GM23338 (cell line): Measurements from ENCODE around the gene COA7. TPM values are rescaled to one million over a fixed set of nuclear protein-coding genes. Genes with fewer than 3 reads are reported as not detected.

Experiments used
- ATAC-seq: fragments of 200-7000 bp; cut with Tn5 transposase; 3 replicates; pipeline ENCODE4 v1.9.1; 2020
- DNase-seq: peaks from one replicate; pipeline ENCODE4 v3.0.0-alpha.2; 2015; ENCODE audit warnings: low spot score
- H2AFZ ChIP-seq: fragments of 200-600 bp; sonication (generic); 2 replicates; pipeline ENCODE4 v1.8.0; 2016; ENCODE audit warnings: antibody characterized with exemption, mild to moderate bottlenecking, moderate library complexity
- H3F3A ChIP-seq: fragments of 200-600 bp; sonication (generic); replicated peaks from 2 replicates; pipeline ENCODE4 v1.8.0; 2017; ENCODE audit warnings: antibody characterized with exemption, mixed run types, low read depth
- H3K27ac ChIP-seq: fragments of 200-600 bp; sonication (generic); 2 replicates; pipeline ENCODE4 v1.6.1; 2016; ENCODE audit warnings: low read depth
- H3K27me3 ChIP-seq: fragments of 200-600 bp; sonication (generic); 2 replicates; pipeline ENCODE4 v1.8.0; 2016; ENCODE audit warnings: mild to moderate bottlenecking, mixed run types, moderate library complexity; ENCODE audit not compliant: insufficient read depth
- H3K36me3 ChIP-seq: fragments of 200-600 bp; sonication (generic); 2 replicates; pipeline ENCODE4 v1.8.0; 2016; ENCODE audit warnings: mild to moderate bottlenecking; ENCODE audit not compliant: insufficient read depth
- H3K4me1 ChIP-seq: fragments of 200-600 bp; sonication (generic); 2 replicates; pipeline ENCODE4 v1.8.0; 2016; ENCODE audit warnings: mild to moderate bottlenecking, moderate library complexity; ENCODE audit not compliant: insufficient read depth
- H3K4me2 ChIP-seq: fragments of 200-600 bp; sonication (generic); 2 replicates; pipeline ENCODE4 v1.7.1; 2017; ENCODE audit warnings: mixed run types
- H3K4me3 ChIP-seq: fragments of 200-600 bp; sonication (generic); 2 replicates; pipeline ENCODE4 v1.6.1; 2016; ENCODE audit warnings: mixed run types
- H3K79me2 ChIP-seq: fragments of 200-600 bp; sonication (generic); replicated peaks from 2 replicates; pipeline ENCODE4 v1.8.0; 2017; ENCODE audit warnings: mild to moderate bottlenecking; ENCODE audit not compliant: insufficient read depth
- H3K9me2 ChIP-seq: fragments of 200-600 bp; sonication (generic); 2 replicates; pipeline ENCODE4 v1.8.0; 2017; ENCODE audit not compliant: insufficient read depth
- H4K20me1 ChIP-seq: fragments of 200-600 bp; sonication (generic); replicated peaks from 2 replicates; pipeline ENCODE4 v1.8.0; 2017; ENCODE audit warnings: mild to moderate bottlenecking; ENCODE audit not compliant: insufficient read depth
- H3K27ac Mint-ChIP-seq: 2 replicates; pipeline ENCODE4 v1.8.0; 2020; ENCODE audit warnings: inconsistent platforms, mild to moderate bottlenecking, moderate library complexity, mixed read lengths
- H3K27me3 Mint-ChIP-seq: 3 replicates; pipeline ENCODE4 v1.8.0; 2022; ENCODE audit warnings: low read depth, mild to moderate bottlenecking, moderate library complexity, mixed read lengths, inconsistent platforms; ENCODE audit not compliant: insufficient read depth, poor library complexity
- H3K36me3 Mint-ChIP-seq: 3 replicates; pipeline ENCODE4 v1.8.0; 2021; ENCODE audit warnings: low read depth, mild to moderate bottlenecking, inconsistent platforms, moderate library complexity, mixed read lengths
- H3K4me1 Mint-ChIP-seq: 3 replicates; pipeline ENCODE4 v1.8.0; 2020; ENCODE audit warnings: mild to moderate bottlenecking, inconsistent platforms, mixed read lengths
- H3K4me3 Mint-ChIP-seq: 3 replicates; pipeline ENCODE4 v1.8.0; 2021; ENCODE audit warnings: moderate library complexity, mild to moderate bottlenecking, inconsistent platforms, mixed read lengths
- H3K9me3 Mint-ChIP-seq: 3 replicates; pipeline ENCODE4 v1.8.0; 2020; ENCODE audit warnings: moderate library complexity, mild to moderate bottlenecking, inconsistent platforms, mixed read lengths
- CREB1 ChIP-seq: fragments of 250-450 bp; sonication (Bioruptor Pico); IDR thresholded peaks from 2 replicates; pipeline ENCODE4 v1.5.0; 2020; ENCODE audit warnings: low read depth, mild to moderate bottlenecking, moderate library complexity
- CTCF ChIP-seq, 2 experiments: fragments of 200-600 bp in 1 of 2; sonication (generic) in 1 of 2; conservative IDR thresholded peaks; 2 replicates each; pipeline versions ENCODE4 v1.5.1 to v1.6.1; 2016 to 2017; ENCODE audit warnings: antibody characterized with exemption in 2 of 2, low read depth in 2 of 2, mild to moderate bottlenecking in 2 of 2, moderate library complexity in 1 of 2
- EZH2 ChIP-seq: fragments of 200-600 bp; sonication (generic); IDR thresholded peaks from one replicate; pipeline ENCODE4 v1.8.0; 2017; ENCODE audit warnings: antibody characterized with exemption, mild to moderate bottlenecking, low read depth; ENCODE audit not compliant: unreplicated experiment
- EZH2phosphoT487 ChIP-seq: fragments of 200-600 bp; sonication (generic); IDR thresholded peaks from one replicate; pipeline ENCODE4 v1.8.1; 2018; ENCODE audit warnings: antibody characterized with exemption; ENCODE audit not compliant: unreplicated experiment
- JUNB ChIP-seq: IDR thresholded peaks from one replicate; pipeline ENCODE4 v1.6.1; 2016; ENCODE audit warnings: antibody characterized with exemption; ENCODE audit not compliant: unreplicated experiment
- NANOG ChIP-seq: IDR thresholded peaks from 2 replicates; pipeline ENCODE4 v1.6.1; 2016; ENCODE audit warnings: antibody characterized with exemption, borderline replicate concordance
- POLR2AphosphoS5 ChIP-seq: IDR thresholded peaks from 2 replicates; pipeline ENCODE4 v1.6.1; 2016; ENCODE audit warnings: antibody characterized with exemption, low read depth
- STAT1 ChIP-seq: IDR thresholded peaks from one replicate; pipeline ENCODE4 v1.6.1; 2016; ENCODE audit warnings: antibody characterized with exemption; ENCODE audit not compliant: unreplicated experiment
- ZNF114 ChIP-seq: fragments of 250-450 bp; sonication (Bioruptor Pico); IDR thresholded peaks from 2 replicates; pipeline ENCODE4 v1.5.0; 2020; ENCODE audit warnings: mild to moderate bottlenecking, moderate library complexity
- ZNF331 ChIP-seq: fragments of 250-450 bp; sonication (Bioruptor Pico); IDR thresholded peaks from 2 replicates; pipeline ENCODE4 v1.5.0; 2020; ENCODE audit warnings: low read depth, mild to moderate bottlenecking, moderate library complexity
- ZNF462 ChIP-seq: fragments of 250-450 bp; sonication (Bioruptor Pico); IDR thresholded peaks from 2 replicates; pipeline ENCODE4 v1.5.0; 2020; ENCODE audit warnings: mild to moderate bottlenecking, moderate library complexity
- polyA plus RNA-seq: library from polyadenylated mRNA; unstranded; fragments of >200 nt; fragmentation: Nextera tagmentation; extraction: Ambion mirVana; gene quantifications from 2 replicates; pipeline ENCODE4 v1.2.1, GENCODE V29; 2016
- total RNA-seq: library from RNA; depleted of rRNA; stranded (reverse); fragments of >200 nt; shearing (Covaris generic); gene quantifications from 2 replicates; pipeline ENCODE4 v1.2.3, GENCODE V29; 2014
- TF ChIP-seq, protein P1 (sequence below): IDR thresholded peaks from 2 replicates; pipeline ENCODE4 v1.6.1; 2016; ENCODE audit warnings: antibody characterized with exemption
- TF ChIP-seq, protein P2 (sequence below): IDR thresholded peaks from one replicate; pipeline ENCODE4 v1.6.1; 2018; ENCODE audit warnings: antibody characterized with exemption; ENCODE audit not compliant: unreplicated experiment

The COA7 gene
- total and polyA plus RNA-seq, 2 experiments from 2014 or later = 19.7 to 27.5 TPM

GRCh38 chr1:52713590-52713989 lies 15.4 kb upstream of the COA7 start:
- Mint-ChIP-seq H3K4me1 (no peaks in the 10 kb centered on the region), H3K36me3 (no peaks in the 10 kb centered on the region), H3K9me3 (no peaks in the 10 kb centered on the region), H3K27me3 (peaks cover 2% of the 10 kb centered on the region), H3K4me3 (no peak overlapping the region), H3K27ac (no peak overlapping the region)
- Histone ChIP-seq H3K4me3 (no peak overlapping the region), H3K27ac (no peak overlapping the region), H2AFZ (no peak overlapping the region), H3K79me2 (no peaks in the 10 kb centered on the region), H3K9me2 (no peaks in the 10 kb centered on the region), H3F3A (no peaks in the 10 kb centered on the region), H3K4me2 (no peak overlapping the region), H3K36me3 (no peaks in the 10 kb centered on the region), H4K20me1 (no peaks in the 10 kb centered on the region), H3K27me3 (no peaks in the 10 kb centered on the region), H3K4me1 (no peaks in the 10 kb centered on the region)
- ATAC-seq (no peak), DNase-seq (no peak)
- TF ChIP-seq POLR2AphosphoS5 = no peak
- TF ChIP-seq EZH2phosphoT487 = no peak
- TF ChIP-seq, protein P1, sequence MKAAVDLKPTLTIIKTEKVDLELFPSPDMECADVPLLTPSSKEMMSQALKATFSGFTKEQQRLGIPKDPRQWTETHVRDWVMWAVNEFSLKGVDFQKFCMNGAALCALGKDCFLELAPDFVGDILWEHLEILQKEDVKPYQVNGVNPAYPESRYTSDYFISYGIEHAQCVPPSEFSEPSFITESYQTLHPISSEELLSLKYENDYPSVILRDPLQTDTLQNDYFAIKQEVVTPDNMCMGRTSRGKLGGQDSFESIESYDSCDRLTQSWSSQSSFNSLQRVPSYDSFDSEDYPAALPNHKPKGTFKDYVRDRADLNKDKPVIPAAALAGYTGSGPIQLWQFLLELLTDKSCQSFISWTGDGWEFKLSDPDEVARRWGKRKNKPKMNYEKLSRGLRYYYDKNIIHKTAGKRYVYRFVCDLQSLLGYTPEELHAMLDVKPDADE = no peak
- TF ChIP-seq, protein P2, sequence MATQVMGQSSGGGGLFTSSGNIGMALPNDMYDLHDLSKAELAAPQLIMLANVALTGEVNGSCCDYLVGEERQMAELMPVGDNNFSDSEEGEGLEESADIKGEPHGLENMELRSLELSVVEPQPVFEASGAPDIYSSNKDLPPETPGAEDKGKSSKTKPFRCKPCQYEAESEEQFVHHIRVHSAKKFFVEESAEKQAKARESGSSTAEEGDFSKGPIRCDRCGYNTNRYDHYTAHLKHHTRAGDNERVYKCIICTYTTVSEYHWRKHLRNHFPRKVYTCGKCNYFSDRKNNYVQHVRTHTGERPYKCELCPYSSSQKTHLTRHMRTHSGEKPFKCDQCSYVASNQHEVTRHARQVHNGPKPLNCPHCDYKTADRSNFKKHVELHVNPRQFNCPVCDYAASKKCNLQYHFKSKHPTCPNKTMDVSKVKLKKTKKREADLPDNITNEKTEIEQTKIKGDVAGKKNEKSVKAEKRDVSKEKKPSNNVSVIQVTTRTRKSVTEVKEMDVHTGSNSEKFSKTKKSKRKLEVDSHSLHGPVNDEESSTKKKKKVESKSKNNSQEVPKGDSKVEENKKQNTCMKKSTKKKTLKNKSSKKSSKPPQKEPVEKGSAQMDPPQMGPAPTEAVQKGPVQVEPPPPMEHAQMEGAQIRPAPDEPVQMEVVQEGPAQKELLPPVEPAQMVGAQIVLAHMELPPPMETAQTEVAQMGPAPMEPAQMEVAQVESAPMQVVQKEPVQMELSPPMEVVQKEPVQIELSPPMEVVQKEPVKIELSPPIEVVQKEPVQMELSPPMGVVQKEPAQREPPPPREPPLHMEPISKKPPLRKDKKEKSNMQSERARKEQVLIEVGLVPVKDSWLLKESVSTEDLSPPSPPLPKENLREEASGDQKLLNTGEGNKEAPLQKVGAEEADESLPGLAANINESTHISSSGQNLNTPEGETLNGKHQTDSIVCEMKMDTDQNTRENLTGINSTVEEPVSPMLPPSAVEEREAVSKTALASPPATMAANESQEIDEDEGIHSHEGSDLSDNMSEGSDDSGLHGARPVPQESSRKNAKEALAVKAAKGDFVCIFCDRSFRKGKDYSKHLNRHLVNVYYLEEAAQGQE = no peak
- no peak for TF ChIP-seq CREB1
- TF ChIP-seq ZNF114 = no peak
- TF ChIP-seq JUNB = no peak
- TF ChIP-seq ZNF331 (CRISPR knock-in tag) = no peak
- TF ChIP-seq EZH2 = no peak
- TF ChIP-seq ZNF462 (CRISPR knock-in tag) = no peak
- TF ChIP-seq STAT1 = no peak
- TF ChIP-seq NANOG = no peak
- TF ChIP-seq CTCF (conservative IDR thresholded peaks at IDR 0.05; ENCODE audit: low read depth in 2 of 2) = no peak
